ENCODE data around the gene SORCS2.

DNA sequence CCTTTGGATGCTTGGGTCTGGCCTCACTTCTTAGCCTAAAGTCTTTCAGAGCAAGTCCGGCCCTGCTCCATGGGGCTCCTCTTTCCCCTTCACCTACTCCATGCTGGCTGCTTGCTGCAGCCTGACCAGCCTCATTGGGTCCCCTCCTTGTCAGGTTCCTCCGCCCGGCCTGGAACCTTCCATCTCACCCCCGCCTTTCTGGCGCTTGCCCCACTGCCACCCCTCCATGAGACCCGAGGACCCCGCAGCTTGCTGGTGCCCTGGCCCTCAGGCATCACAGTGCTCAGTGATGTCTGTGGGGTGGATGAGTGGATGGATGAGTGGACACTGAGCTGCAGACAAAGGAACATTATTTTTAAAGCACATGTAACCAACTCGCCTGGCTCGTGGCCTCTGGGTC lies 24.7 kb downstream of the SORCS2 start:
- TF ChIP-seq, protein P1, sequence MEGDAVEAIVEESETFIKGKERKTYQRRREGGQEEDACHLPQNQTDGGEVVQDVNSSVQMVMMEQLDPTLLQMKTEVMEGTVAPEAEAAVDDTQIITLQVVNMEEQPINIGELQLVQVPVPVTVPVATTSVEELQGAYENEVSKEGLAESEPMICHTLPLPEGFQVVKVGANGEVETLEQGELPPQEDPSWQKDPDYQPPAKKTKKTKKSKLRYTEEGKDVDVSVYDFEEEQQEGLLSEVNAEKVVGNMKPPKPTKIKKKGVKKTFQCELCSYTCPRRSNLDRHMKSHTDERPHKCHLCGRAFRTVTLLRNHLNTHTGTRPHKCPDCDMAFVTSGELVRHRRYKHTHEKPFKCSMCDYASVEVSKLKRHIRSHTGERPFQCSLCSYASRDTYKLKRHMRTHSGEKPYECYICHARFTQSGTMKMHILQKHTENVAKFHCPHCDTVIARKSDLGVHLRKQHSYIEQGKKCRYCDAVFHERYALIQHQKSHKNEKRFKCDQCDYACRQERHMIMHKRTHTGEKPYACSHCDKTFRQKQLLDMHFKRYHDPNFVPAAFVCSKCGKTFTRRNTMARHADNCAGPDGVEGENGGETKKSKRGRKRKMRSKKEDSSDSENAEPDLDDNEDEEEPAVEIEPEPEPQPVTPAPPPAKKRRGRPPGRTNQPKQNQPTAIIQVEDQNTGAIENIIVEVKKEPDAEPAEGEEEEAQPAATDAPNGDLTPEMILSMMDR (IDR thresholded peaks at IDR 0.05), result no peak
- TF ChIP-seq EZH2 (IDR thresholded peaks at IDR 0.05) (no peak), EZH2phosphoT487 (IDR thresholded peaks at IDR 0.05) (no peak)

Data from neural progenitor cell (in vitro differentiated cells).